HG03378 (cell line): ENCODE results near the gene RYR1.
"Not testable (repeated sequence)": the region's sequence is repeated elsewhere in the genome, so short reads cannot be mapped to it uniquely, and the experiment has no call there.

ENCODE experiments used
- ATAC-seq: cut with Tn5 transposase; IDR thresholded peaks from one replicate; pipeline ENCODE4 v1.9.1; 2021; ENCODE audit warnings: mild to moderate bottlenecking, moderate library complexity; ENCODE audit not compliant: unreplicated experiment

Gene RYR1

DNA sequence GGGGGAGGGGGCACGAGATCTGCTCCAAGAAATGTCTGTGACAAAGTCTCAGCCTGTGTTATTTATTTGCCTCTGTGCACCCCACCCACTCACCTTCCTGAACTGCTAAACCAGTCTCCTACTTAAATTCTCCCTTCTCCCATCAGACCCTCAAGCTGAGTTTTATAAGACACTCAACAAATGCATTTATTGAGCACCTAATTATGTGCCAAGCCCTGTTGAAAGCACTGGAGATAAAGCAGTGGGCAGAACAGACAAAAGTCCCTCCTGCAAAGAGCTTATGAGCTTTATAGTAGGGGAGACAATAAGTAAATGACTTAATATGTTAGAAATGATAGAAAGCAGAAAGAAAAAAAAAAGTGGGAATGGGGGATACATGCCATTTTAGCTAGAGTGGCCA, 34.0 kb upstream of the RYR1 start:
- ATAC-seq = no peak

GRCh38 chr19:38400361-38400760, 33.1 kb upstream of the RYR1 start:
- no peak for ATAC-seq

GRCh38 chr19:38401148-38401547, 32.3 kb upstream of the RYR1 start:
- ATAC-seq = no peak

- ATAC-seq = peak; percentile 3
These were observed 30.9 kb upstream of the RYR1 start for GRCh38 chr19:38402623-38402966.

GRCh38 chr19:38402967-38403674, 30.4 kb upstream of the RYR1 start, which contains the start of gene FAM98C:
Gene FAM98C, plus strand, starts transcription at chr19:38403093. Its CDS starts 61 bp downstream, at chr19:38403154.
- peak; percentile 89 for ATAC-seq

DNA sequence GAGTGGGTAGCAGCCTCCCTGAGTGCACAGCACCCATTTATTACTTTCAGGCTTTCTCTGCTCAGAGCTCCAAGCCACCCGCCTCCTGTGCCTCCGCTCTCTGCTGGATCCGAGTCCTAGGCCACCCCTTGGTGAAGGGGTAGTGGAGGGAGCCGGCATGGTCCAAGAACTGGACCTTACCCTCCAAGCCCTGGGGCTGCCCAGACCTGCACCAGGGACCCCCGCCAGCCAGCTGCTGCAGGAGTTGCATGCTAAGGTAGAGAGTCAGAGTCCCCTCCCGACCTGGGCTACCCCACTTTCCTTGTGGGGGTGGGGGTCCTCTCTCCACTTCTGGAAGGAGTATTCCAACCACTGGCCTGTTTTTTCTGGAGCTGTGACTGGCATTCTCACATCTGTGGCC, 28.6 kb upstream of the RYR1 start:
- no peak for ATAC-seq

DNA sequence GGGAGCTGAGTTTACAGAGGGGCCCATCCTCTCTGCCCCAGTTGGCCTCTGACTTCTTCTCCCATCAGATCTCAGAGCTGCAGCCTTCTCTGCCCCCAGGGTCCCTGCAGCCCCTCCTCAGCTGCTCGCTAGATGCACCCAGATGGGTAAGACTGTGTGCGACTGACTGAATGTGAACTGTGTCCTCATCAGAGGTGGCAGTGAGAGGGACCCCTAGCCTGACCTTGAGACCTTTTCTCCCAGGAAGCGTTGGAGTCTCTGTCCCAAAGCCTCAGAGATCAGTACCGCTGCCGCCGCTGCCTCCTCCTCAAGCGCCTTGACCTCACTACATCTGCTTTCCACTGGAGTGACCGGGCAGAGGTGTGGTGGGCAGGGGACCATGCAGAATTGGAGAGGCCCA, 28.2 kb upstream of the RYR1 start:
- ATAC-seq = no peak

DNA sequence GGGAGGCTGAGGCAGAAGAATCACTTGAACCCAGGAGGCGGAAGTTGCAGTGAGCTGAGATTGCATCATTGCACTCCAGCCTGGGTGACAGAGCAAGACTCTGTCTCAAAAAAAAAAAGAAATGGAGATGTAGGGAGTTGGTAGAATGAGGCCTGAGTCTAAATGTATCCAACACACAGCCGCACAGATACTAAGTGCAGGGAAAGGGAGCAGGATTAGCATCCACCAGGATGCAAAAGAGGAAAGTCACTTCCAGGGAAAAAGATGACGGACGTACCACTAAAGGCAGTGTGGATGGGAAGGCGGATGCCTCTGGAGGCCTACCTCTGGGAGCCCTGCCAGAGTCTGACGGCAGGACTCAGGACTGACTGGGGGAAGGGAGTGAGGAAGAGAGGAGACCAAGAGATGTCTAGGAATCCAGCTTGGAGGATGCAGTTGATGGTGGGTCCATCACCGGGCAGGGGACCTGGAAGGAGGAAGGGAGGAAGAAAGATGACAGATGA, 23.8 kb upstream of the RYR1 start:
- no peak for ATAC-seq

- ATAC-seq = not testable (repeated sequence)
These were observed 23.1 kb upstream of the RYR1 start for GRCh38 chr19:38410407-38410806.

GRCh38 chr19:38411041-38411712, 22.3 kb upstream of the RYR1 start:
- no peak for ATAC-seq

DNA sequence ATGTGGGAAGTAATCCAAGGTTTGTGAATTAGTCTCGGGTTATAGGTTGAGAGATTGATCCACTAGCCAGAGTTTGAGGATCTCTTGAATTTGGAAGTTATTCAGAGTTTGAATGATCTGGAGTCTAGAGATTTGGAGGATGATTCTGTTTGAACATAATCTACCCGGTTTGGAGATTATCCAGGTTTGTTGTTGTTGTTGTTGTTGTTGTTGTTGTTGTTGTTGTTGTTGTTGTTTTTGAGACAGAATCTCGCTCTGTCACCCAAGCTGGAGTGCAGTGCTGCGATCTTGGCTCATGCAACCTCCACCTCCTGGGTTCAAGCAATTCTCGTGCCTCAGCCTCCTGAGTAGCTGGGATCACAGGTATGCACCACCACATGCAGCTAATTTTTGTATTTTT, 21.6 kb upstream of the RYR1 start:
- not testable (repeated sequence) for ATAC-seq

GRCh38 chr19:38412491-38412890, 21.0 kb upstream of the RYR1 start:
- ATAC-seq = no peak

DNA sequence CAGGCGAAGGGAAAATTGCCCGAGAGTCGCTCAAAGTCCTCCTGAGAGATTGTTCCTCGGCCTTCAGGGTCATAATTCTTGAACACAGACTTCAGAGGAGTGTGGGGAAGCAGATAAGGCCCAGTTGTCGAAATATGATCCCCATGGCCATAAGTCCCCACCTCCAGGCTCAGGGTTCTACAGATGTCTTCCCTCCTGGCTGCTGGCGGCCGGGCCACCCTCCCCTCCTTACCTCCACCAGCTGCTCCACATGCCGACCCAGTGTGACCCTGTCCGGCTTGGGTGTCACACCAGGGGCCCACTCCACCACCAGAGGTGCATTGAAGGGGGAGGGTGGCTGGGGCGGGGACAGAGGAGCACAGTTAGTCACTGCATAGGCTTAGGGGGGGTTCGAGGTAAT, 20.5 kb upstream of the RYR1 start:
- ATAC-seq = no peak

- ATAC-seq = no peak
These were observed 20.1 kb upstream of the RYR1 start for GRCh38 chr19:38413416-38413815.

GRCh38 chr19:38417146-38417543, 16.3 kb upstream of the RYR1 start:
- no peak for ATAC-seq

GRCh38 chr19:38417544-38418506, 15.7 kb upstream of the RYR1 start:
- no peak for ATAC-seq

GRCh38 chr19:38420935-38421334, 12.6 kb upstream of the RYR1 start:
- ATAC-seq = no peak

- ATAC-seq = no peak
These were observed 11.6 kb upstream of the RYR1 start for GRCh38 chr19:38421856-38422255.

GRCh38 chr19:38422438-38422837, 11.1 kb upstream of the RYR1 start:
- no peak for ATAC-seq

DNA sequence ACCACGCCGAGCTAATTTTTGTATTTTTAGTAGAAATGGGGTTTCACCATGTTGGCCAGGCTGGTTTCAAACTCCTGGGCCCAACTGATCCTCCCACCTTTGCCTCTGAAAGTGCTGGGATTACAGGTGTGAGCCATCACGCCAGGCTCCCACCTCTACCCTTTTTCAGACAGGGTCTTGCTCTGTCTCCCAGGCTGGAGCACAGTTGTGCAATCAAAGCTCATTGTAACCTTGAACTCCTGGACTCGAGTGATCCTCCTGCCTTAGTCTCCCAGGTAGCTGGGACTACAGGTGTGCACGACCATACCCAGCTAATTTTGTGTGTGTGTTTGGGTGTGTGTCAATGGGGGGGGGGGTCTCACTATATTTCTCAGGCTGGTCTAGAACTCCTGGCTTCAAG, 9.2 kb upstream of the RYR1 start:
- ATAC-seq = no peak

GRCh38 chr19:38425222-38425809, 8.2 kb upstream of the RYR1 start:
- ATAC-seq = no peak
